IPS DF 4.7 (cell line): Measurements from ENCODE around the gene PLCXD1.
"Not testable (repeated sequence)": the region's sequence is repeated elsewhere in the genome, so short reads cannot be mapped to it uniquely, and the experiment has no call there.

Source experiments
- DNase-seq: peaks from one replicate; pipeline ENCODE4 v3.0.0-alpha.2; 2013; ENCODE audit warnings: low spot score; ENCODE audit errors: extremely low read depth

The PLCXD1 gene

GRCh38 chrX:281166-281999, at the start of gene PLCXD1:
TSS of gene PLCXD1 (plus strand) at chrX:281381. CDS start at chrX:284188, 2,807 bp downstream.
- no peak for DNase-seq

GRCh38 chrX:231637-232277, 49.4 kb upstream of the PLCXD1 start:
- DNase-seq = not testable (repeated sequence)

- not testable (repeated sequence) for DNase-seq
Measured at GRCh38 chrX:232278-232655, 48.9 kb upstream of the PLCXD1 start.

GRCh38 chrX:236201-236600, 45.0 kb upstream of the PLCXD1 start:
- DNase-seq = not testable (repeated sequence)

- no peak for DNase-seq
Measured at GRCh38 chrX:250965-251364, 30.2 kb upstream of the PLCXD1 start.

- not testable (repeated sequence) for DNase-seq
Measured at GRCh38 chrX:251396-252243, 29.6 kb upstream of the PLCXD1 start.

GRCh38 chrX:252244-252956, 28.8 kb upstream of the PLCXD1 start:
- DNase-seq = no peak

GRCh38 chrX:252957-253291, 28.3 kb upstream of the PLCXD1 start:
- no peak for DNase-seq

GRCh38 chrX:253451-254297, 27.5 kb upstream of the PLCXD1 start:
- DNase-seq = no peak

- no peak for DNase-seq
Measured at GRCh38 chrX:254630-255215, 26.5 kb upstream of the PLCXD1 start.

- DNase-seq = no peak
Measured at GRCh38 chrX:255923-256331, 25.3 kb upstream of the PLCXD1 start.

- not testable (repeated sequence) for DNase-seq
Measured at GRCh38 chrX:257054-257453, 24.1 kb upstream of the PLCXD1 start.

- DNase-seq = no peak
Measured at GRCh38 chrX:257681-258289, 23.4 kb upstream of the PLCXD1 start.

GRCh38 chrX:258291-259040, 22.7 kb upstream of the PLCXD1 start:
- DNase-seq = no peak

GRCh38 chrX:259692-260355, 21.4 kb upstream of the PLCXD1 start:
- no peak for DNase-seq

GRCh38 chrX:261167-261918, 19.8 kb upstream of the PLCXD1 start:
- no peak for DNase-seq

GRCh38 chrX:261919-262352, 19.2 kb upstream of the PLCXD1 start:
- DNase-seq = no peak
